ENCODE measurements around the gene LMBR1.
A peak's percentile ranks its signal among the peaks of the same experiment; 100 is the strongest.
"Not testable (repeated sequence)": the region's sequence is repeated elsewhere in the genome, so short reads cannot be mapped to it uniquely, and the experiment has no call there.

The LMBR1 gene

GRCh38 chr7:156906200-156906649, 13.2 kb upstream of the LMBR1 start:
- no peak for DNase-seq (ENCODE audit: low read depth)

DNA sequence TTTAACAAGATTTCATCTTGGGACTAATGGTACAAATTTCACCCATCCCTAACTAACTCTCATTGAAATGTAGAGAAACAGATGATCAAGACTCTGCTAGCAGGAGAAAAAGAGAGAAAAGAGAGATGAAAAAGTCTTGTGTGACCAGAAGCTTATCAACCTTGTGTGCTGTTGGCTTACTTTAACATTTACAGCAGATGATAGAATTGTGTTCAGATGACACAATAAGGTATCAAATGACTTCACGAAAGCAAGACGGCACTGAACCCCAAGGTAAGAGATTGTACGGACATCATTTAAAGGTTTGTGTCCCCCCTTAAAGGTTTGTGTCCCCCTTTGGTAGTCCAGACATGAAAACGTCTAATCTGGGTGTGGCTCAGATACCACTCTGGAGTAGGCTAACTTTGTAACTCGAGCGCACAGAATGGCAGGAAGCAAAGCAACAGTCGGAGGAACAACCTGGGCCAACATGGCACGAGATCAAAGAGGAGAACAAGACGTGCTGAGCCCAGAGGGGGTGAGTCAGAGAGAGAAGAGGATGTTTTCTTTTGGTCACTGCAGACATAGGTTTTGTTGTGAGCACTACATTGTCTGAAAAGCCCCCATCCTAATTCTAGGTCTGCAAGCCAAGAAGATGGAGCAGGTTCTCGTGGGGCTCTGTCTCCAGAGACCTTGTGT, 10.4 kb upstream of the LMBR1 start:
- DNase-seq (ENCODE audit: low read depth), result no peak

GRCh38 chr7:156900093-156900492, 7.1 kb upstream of the LMBR1 start:
- DNase-seq (ENCODE audit: low read depth), result not testable (repeated sequence)

DNA sequence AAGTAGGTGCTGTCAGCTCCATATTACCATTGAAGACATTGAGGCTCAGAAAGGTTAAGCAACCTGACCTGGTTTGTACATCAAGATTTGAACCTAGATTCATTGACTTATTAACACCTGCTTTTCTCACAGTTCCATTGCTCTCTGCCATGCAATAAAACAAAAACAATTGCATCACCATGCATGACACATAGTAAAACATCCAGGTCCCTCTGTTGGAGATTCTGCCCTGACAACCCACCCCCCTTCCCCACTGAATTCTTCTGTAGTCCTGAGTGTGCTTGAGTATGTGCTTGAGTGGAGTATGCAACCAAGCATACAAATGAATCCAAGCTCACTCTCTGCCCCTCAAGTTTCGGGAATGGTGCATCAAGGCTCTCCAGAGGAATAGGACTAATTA, 6.0 kb upstream of the LMBR1 start:
- no peak for DNase-seq (ENCODE audit: low read depth)

- DNase-seq (ENCODE audit: low read depth), result no peak
These were observed 4.7 kb upstream of the LMBR1 start for GRCh38 chr7:156897673-156898072.

GRCh38 chr7:156896388-156897022, 3.5 kb upstream of the LMBR1 start:
- no peak for DNase-seq (ENCODE audit: low read depth)

DNA sequence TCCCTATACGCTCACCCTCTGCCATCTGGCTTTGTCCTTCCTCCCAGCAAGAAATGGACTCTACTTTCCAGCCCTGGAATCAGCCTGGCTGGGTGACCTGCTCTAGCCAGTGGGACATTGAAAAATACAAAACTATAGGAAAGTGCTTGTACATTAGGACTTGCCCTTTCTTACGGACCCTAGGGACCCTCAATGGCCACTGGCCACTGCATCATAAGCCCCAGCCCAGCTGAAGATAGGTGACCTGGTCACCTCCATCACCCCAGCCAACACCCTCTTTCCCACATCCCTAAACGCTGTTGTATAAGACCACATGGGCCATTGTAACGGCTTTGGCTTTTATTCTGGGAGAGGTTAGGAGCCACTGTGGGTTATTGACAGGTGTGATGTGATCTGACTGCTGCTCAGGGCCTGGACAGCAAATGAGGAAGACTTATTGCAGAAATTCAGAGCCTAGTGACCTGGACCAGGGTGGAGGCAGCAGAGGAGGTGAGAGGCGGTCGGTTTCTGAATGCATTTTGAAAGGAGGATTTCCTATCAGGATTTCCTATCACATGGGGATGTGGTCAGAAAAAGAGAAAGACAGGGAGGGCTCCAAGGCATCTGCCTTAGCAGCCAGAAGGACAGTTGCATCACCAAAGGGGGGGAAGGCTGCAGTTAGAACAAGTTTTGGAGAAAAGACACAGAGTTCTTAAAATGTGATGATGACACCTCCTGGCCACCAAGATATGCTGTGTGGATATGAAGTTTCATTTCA, 2.2 kb upstream of the LMBR1 start:
- DNase-seq (ENCODE audit: low read depth), result no peak

DNA sequence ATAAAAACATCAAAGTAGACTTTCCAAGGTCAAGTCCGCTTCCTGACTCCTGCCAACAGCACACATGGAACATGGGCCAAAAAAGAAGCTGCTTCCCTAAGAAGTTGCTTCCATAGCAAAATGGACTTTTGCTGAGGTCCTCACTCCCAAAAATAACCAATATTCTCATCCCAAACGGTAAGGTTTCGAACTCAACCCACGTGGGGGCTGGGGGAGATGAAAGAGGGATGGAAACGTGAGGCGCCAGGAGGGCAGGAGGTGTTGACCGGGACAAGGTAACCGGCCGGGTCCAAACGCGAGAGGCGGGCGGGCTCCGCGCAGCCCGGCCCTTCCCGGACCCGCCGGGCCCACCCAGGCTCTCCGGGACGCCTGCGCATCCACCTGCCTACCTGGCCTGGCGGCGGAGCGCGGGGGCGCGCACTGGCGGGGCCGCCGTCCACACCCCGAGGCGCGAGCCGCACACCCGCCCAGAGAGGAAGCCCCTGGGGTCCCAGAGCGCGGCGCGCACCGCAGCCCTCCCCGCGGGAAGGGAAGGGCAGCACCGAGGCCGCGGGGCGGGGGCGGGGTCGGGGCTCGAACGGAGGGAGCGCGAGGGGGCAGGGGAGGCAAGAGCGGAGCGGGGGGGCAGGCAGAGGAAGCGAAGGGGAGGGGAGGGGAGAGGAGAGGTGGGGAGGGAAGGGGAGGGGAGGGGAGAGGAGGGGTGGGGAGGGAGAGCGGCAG, 742 bp downstream of the LMBR1 start:
- DNase-seq (ENCODE audit: low read depth), result peak; percentile 44

- no peak for DNase-seq (ENCODE audit: low read depth)
These were observed 3.2 kb downstream of the LMBR1 start for GRCh38 chr7:156889746-156890145.

DNA sequence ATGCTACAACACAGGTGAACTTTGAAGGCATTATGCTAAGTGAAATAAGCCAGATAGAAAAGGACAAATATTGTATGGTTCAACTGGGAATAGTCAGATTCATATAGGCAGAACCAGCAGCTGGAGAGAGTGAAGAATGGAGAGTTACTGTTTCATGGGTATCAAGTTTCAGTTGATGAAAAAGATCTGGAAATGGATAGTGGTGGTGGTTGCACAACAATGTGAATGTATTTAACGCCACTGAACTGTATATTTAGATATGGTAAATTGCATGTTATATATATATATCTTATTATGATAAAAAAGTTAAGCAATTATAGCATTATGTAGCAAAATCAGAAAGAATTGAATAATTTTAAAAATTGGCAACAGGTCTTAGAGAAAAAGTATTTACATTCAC, 3.9 kb downstream of the LMBR1 start:
- no peak for DNase-seq (ENCODE audit: low read depth)

- DNase-seq (ENCODE audit: low read depth), result no peak
These were observed 6.8 kb downstream of the LMBR1 start for GRCh38 chr7:156886020-156886795.

GRCh38 chr7:156881679-156882078, 11.3 kb downstream of the LMBR1 start:
- DNase-seq (ENCODE audit: low read depth), result no peak

DNA sequence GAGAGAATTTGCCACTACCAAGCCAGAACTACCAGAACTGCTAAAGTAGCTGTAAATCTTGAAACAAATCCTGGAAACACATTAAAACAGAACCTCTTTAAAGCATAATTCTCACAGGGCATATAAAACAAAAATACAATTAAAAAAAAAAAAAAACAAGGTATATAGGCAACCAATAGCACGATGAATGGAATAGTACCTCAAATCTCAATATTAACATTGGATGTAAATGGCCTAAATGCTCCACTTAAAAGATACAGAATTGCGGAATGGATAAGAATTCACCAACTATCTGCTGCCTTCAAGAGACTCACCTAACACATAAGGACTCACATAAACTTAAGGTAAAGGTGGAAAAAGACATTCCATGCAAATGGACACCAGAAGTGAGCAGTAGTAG, 17.2 kb downstream of the LMBR1 start:
- no peak for DNase-seq (ENCODE audit: low read depth)

DNA sequence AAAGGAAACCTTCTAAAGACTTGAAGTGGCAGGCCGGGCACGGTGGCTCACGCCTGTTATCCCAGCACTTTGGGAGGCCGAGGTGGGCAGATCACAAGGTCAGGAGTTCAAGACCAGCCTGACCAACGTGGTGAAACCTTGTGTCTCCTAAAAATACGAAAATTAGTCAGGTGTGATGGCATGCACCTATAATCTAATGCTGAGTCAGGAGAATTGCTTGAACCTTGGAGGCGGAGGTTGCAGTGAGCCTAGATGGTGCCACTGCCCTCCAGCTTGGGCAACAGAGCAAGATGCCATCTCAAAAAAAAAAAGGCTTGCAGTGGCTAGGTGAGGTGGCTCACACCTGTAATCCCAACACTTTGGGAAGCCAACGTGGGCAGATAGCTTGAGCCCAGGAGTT, 24.6 kb downstream of the LMBR1 start:
- DNase-seq (ENCODE audit: low read depth), result not testable (repeated sequence)

GRCh38 chr7:156865493-156865892, 27.5 kb downstream of the LMBR1 start:
- DNase-seq (ENCODE audit: low read depth), result no peak

GRCh38 chr7:156862022-156862421, 31.0 kb downstream of the LMBR1 start:
- not testable (repeated sequence) for DNase-seq (ENCODE audit: low read depth)

DNA sequence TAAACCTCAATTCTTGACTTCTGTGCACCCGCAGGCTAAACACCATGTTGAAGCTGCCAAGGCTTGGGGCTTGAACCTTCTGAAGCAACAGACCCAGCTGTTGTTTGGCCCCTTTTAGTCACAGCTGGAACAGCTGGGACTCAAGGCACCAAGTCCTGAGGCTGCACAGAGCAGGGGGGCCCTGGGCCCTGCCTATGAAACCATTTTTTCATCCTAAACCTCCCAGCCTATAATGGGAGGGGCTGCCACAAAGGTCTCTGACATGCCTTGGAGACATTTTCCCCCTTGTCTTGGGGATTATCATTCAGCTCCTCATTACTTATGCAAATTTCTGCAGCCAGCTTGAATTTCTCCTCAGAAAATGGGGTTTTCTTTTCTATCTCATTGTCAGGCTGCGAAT, 31.8 kb downstream of the LMBR1 start:
- no peak for DNase-seq (ENCODE audit: low read depth)

GRCh38 chr7:156860099-156860498, 32.9 kb downstream of the LMBR1 start:
- not testable (repeated sequence) for DNase-seq (ENCODE audit: low read depth)

DNA sequence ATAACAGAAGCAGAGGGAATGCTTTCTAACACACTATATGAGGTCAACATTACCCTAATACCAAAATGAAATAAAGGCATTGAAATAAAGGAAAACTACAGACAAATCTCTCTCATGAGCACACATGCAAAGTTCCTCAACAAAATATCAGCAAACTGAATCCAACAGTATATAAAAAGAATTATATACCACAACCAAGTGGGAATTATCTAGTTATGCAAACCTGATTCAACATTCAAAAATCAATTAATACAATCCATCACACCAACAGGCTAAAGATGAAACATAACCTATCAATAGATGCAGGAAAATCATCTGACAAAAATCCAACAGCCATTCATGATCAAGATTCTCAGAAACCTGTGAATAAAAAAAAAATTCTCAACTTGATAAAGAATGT, 34.5 kb downstream of the LMBR1 start:
- DNase-seq (ENCODE audit: low read depth), result no peak

DNA sequence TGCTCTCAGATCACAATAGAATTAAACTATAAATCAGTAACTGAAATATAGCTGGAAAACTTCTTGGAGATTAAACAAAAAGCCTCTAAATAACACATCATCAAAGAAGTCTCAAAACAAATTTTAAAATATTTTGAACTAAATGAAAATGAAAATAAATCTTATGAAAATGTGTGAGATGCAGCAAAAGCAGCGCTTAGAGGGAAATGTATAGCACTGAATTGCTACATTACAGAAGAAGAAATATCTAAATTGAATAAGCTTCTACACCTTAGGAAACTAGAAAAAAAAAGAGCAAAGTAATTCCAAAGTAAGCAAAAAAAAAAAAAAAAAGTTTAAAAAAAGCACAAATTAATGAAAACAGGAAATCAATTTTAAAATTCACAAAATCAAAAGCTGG, 35.2 kb downstream of the LMBR1 start:
- no peak for DNase-seq (ENCODE audit: low read depth)

GRCh38 chr7:156854654-156855053, 38.3 kb downstream of the LMBR1 start:
- DNase-seq (ENCODE audit: low read depth), result no peak

GRCh38 chr7:156848979-156849378, 44.0 kb downstream of the LMBR1 start:
- DNase-seq (ENCODE audit: low read depth), result no peak
